IPS DF 19.7 (cell line): ENCODE results near the gene GSTM3.
"Not testable (repeated sequence)": the region's sequence is repeated elsewhere in the genome, so short reads cannot be mapped to it uniquely, and the experiment has no call there.

Experiments
- DNase-seq: peaks from one replicate; pipeline ENCODE4 v3.0.0-alpha.2; 2013; ENCODE audit warnings: low read depth, low spot score

Gene GSTM3

DNA sequence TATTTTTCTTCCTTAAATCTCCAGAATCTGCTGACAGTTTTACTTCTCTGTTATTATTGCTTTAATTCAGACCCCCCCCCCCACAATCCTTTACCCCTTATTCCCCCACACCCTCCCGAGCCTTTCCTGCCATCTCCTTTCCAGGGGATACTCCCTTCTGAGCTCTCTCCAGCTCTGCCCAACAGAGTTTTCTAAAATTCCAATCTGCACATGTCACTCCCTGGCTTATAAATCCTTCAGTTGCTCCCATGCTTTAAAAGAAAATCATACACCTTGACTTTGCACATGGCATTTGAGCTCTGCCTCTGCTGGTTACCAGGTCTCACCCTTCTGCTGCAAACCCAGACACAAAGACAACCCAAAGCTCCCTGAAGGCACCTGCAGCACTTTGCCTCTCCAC is 34.6 kb upstream of the GSTM3 start:
- no peak for DNase-seq

GRCh38 chr1:109773900-109774485 is 33.2 kb upstream of the GSTM3 start:
- no peak for DNase-seq

DNA sequence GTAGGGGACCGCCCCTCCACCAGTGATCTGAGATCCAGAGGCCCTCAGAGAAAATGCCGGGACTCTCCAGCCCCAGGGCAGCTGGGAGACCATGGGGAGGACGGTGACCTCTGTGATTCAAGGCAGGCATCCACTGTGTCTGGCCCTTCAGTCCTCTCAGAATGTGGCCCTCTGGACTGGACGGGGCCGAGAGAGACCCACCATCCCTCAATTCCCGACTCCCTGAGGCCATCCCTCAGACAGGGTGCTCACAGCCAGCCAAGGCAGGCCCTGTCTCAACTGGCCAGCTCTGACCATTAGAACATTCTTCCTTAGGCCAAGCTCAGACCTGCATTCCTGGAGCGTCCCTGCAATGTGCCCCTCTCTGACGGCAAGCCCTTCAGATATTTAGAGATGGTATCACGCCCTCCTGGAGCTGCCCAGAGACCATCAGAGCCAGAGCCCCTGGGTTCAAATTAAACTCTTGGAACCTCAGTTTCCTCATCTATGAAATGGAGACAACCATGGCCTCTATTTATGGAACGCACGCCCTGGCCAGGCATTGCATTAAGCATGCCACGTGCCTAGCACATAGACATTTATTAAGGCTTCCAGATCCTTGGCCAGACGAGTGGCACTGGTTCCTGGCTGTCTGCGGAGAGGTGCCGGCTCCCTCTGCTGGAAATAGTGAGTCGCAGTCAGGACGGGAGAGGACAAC is 32.5 kb upstream of the GSTM3 start:
- no peak for DNase-seq

DNA sequence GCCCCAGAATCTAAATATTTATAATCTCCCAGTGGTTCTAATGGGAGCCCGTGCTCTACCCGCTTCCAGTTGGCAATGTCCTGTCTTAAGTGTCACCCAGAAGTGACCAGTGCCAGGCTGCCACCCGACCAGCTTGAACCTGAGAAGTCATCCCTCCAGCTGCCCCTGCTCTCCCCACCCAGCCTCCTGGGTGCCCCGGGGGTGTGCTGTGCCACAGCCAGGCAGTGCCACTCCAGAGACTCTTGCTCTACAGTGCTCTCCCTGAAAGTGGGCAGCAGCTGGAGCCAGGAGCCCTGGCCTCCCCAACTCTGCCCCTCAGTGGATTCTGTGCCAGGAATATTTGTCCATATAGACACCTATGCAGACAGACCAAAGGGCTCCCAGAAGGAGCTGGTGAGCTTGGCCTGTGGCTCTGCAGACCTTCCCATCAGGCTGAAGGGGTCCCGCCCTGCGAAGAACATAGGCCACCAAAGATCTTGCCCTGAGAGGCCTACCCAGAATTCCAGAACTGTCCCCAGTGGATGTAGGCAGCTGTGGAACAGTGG is 31.9 kb upstream of the GSTM3 start:
- no peak for DNase-seq

- DNase-seq = no peak
Observed at GRCh38 chr1:109771712-109772657, 31.1 kb upstream of the GSTM3 start.

DNA sequence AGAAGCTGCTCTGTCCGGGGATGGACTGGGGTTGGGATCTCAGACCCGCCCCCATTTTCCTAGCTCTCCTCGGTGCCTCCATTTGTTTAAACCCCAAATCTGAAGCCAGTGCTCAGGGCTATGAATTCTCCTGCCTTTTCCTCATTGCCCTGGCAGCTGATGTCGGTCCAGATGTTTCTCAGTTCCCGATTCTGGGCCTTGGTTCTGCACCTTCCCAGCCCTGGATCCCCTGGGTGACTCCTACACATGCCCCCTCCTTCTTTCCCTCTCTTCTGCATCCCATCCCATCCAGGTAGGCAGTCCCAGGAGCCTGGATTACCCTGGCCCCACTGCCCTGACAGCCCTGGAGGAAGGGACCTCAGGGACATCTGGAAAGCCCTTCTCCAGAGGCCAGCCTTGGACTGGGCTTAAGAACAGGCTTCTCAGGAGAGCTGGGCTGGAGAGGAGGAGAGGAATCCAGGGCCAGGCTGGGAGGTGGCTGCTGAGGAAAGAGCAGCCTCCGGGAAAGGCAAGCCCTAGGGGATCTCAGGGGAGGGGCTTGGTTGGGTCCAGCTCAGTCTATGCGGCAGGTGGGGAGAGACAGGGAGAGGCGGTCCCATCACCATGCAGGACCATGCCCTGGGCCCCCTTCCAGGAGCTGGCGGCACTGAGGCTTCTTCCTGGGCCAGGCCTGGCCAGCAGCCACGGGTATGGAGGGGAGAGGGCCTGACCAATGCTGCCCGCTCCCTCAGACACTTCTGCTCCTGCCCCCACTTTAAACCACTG is 29.7 kb upstream of the GSTM3 start:
- DNase-seq = no peak

- DNase-seq = no peak
Observed at GRCh38 chr1:109769330-109770078, 28.7 kb upstream of the GSTM3 start.

DNA sequence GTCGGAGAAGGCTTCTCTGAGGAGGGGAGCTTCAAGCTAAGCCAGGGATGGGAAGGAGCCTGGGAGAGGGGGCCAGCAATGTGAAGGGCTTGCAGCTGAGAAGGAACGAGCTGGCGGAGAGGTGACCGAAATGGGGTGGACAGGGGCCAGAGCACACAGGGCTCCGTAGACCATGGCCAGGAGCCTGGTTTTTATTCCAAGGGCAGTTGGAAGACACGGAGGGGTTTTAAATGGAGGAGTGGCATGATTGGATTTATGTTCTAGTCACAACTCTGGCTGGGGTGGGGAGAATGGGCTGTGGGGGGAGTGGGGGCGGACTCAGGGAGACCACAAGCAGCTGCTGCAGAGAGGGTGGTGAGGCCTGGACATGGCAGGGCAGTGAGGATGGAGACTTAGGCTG is 28.0 kb upstream of the GSTM3 start:
- DNase-seq = no peak

DNA sequence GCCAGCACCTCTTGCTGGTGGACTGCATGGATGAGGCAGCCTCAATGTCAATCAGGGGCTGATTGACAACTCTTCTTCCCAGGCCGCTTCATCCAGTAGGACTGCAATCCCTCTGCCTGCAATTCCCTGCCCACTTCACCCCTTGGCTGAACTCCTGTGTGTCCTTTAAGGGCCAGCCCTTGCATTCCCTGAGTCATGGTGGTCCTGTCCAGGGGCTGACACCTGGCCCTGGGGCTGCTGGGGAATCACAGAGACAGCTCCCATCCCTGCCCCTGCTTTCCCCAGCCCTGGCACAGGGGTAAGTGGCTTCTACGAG is 27.5 kb upstream of the GSTM3 start:
- no peak for DNase-seq

GRCh38 chr1:109767637-109768334 is 26.9 kb upstream of the GSTM3 start:
- no peak for DNase-seq

GRCh38 chr1:109766991-109767636 is 26.3 kb upstream of the GSTM3 start:
- DNase-seq = not testable (repeated sequence)

DNA sequence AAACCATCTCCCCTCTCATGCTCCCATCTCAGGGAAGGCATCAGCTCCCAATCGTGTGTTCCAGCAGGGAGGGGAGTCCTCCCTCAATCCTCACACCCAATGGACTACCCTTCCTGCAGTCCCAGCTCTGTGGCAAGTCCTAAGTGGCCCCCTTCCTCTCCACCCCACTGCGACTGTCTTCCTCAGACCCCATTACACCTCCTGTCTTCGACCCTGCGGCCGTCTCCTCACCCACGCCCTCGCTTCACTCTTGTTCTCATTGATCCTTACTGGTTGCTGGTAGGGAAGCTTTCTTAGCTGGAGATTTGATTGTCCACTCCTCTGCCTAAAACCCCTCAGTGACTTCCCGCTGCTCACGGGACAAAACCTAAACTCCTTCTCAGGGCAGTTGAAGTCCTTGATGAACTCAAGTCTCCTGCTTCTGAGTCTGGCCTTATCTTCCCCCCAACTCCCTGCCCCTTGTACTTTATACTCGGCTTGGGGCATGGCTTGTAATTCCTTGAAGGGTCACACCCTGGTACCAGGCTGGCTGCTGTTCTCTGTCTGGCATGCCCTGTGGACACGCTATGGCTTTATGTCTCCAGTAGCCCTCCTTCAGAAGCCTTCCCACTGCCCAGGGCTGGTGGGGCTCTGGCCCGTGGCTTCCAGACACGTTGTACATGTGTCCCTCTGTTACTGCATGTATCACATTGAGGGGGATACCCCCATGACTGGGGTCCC is 25.2 kb upstream of the GSTM3 start:
- DNase-seq = no peak

DNA sequence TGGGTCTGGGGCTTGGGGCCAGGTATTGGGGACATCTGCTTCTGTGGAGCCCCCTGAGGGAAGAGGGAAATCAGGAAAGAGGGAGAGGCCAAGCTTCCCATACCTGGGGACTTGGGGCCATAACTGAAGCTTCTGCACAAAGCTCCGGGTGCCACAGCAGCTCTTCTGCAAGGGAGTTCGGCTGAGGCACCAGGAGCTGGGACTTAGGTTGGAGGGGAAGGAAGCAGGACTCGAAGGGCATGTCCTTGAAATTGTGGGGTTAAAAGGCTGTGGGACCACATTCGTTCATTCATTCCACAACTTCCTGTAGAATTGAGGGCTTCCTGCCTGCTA is 24.6 kb upstream of the GSTM3 start:
- no peak for DNase-seq

GRCh38 chr1:109764561-109765482 is 24.0 kb upstream of the GSTM3 start:
- no peak for DNase-seq

GRCh38 chr1:109763646-109764415 is 23.0 kb upstream of the GSTM3 start, which contains the start of gene EPS8L3:
EPS8L3 (minus strand) TSS chr1:109763923; CDS start chr1:109761749, 2,174 bp downstream.
- DNase-seq = no peak

GRCh38 chr1:109762821-109763645 is 22.2 kb upstream of the GSTM3 start:
- no peak for DNase-seq
